Measurements from ENCODE around the gene ACTRT3. TPM values are rescaled to one million over a fixed set of nuclear protein-coding genes. Genes with fewer than 3 reads are reported as not detected.

ACTRT3 gene
- total and polyA plus RNA-seq, 2 donors (not counting 3 experiments of a cell fraction or from before 2014, with no cell fraction given) = 2.6 to 3.3 TPM

- no peaks in the 10 kb centered on the region for H3K9me1 ChIP-seq (replicated peaks; ENCODE audit: control insufficient read depth, extremely low read depth, insufficient read depth, low read length)
- peaks cover 3 to 25% of the 10 kb centered on the region in 2 experiments for H3K36me3 ChIP-seq (ENCODE audit: control insufficient read depth in 2 of 2, extremely low read depth in 1 of 2, insufficient read depth in 2 of 2, low read length in 2 of 2)
- TF ChIP-seq POLR2AphosphoS5 (IDR thresholded peaks at IDR 0.05; ENCODE audit: insufficient read depth, low read depth, low read length) (no peak), FOS (IDR thresholded peaks at IDR 0.05; ENCODE audit: borderline replicate concordance, insufficient read depth, low read length) (no peak), CTCF (IDR thresholded peaks at IDR 0.05; ENCODE audit: extremely low read depth in 1 of 2, insufficient read depth in 1 of 2, low read depth in 1 of 2, low read length in 2 of 2) (no peak), EZH2 (IDR thresholded peaks at IDR 0.05; ENCODE audit: borderline replicate concordance, low read depth, low read length, severe bottlenecking) (no peak)
- H3K9me3 ChIP-seq (replicated peaks; ENCODE audit: control insufficient read depth, insufficient read depth, low read length) = no peaks in the 10 kb centered on the region
- intact Hi-C loops (cut with micrococcal nuclease) = no loop called here
- peaks cover 24% of the 10 kb centered on the region for H3K79me2 ChIP-seq (ENCODE audit: control insufficient read depth, insufficient read depth, low read length)
- dilution Hi-C loops (cut with MboI; ENCODE audit: extremely low pct_ligation_motif_present, low sequenced_read_pairs) = no loop called here
- FAIRE-seq (no peak), DNase-seq (ENCODE audit: low read depth, low spot score) (no peak)
- CTCF ChIA-PET = no interaction called here
- no peak overlapping the region for H3K4me2 ChIP-seq (ENCODE audit: insufficient read depth, low read length)
- no peak overlapping the region for H3K4me3 ChIP-seq (replicated peaks in 1 of 3; ENCODE audit: insufficient read depth in 1 of 3, low read depth in 1 of 3, low read length in 3 of 3)
- no peak overlapping the region for H3K9ac ChIP-seq (replicated peaks; ENCODE audit: extremely low read depth, insufficient read depth, low read length)
- no peaks in the 10 kb centered on the region for H3K4me1 ChIP-seq (ENCODE audit: control insufficient read depth, extremely low read depth, insufficient read depth, low read length)
- H3K27me3 ChIP-seq (ENCODE audit: control insufficient read depth in 2 of 2, insufficient read depth in 2 of 2, low read length in 2 of 2) = no peaks in the 10 kb centered on the region
- no peak overlapping the region for H2AFZ ChIP-seq (ENCODE audit: low read depth, low read length)
- no peak overlapping the region for H3K27ac ChIP-seq (ENCODE audit: insufficient read depth, low read depth, low read length)
- H4K20me1 ChIP-seq (replicated peaks; ENCODE audit: control insufficient read depth, extremely low read depth, insufficient read depth, low read length) = peaks cover 2% of the 10 kb centered on the region
- POLR2A ChIA-PET = no interaction called here
- no TSS peak for BruUV-seq (replicated peaks)
These were observed 11.4 kb upstream of the ACTRT3 start for GRCh38 chr3:169780742-169781141.

GRCh38 chr3:169777822-169778221, 8.5 kb upstream of the ACTRT3 start:
- Histone ChIP-seq H3K9me3 (replicated peaks; ENCODE audit: control insufficient read depth, insufficient read depth, low read length) (no peaks in the 10 kb centered on the region), H3K4me2 (ENCODE audit: insufficient read depth, low read length) (no peak overlapping the region), H3K79me2 (ENCODE audit: control insufficient read depth, insufficient read depth, low read length) (peaks cover 47% of the 10 kb centered on the region), H3K9me1 (replicated peaks; ENCODE audit: control insufficient read depth, extremely low read depth, insufficient read depth, low read length) (no peaks in the 10 kb centered on the region), H3K4me1 (ENCODE audit: control insufficient read depth, extremely low read depth, insufficient read depth, low read length) (peaks cover 13% of the 10 kb centered on the region), H4K20me1 (replicated peaks; ENCODE audit: control insufficient read depth, extremely low read depth, insufficient read depth, low read length) (peaks cover 2% of the 10 kb centered on the region), H3K9ac (replicated peaks; ENCODE audit: extremely low read depth, insufficient read depth, low read length) (no peak overlapping the region), H3K27ac (ENCODE audit: insufficient read depth, low read depth, low read length) (no peak overlapping the region), H3K4me3 (replicated peaks in 1 of 3; ENCODE audit: insufficient read depth in 1 of 3, low read depth in 1 of 3, low read length in 3 of 3) (no peak overlapping the region), H3K27me3 (ENCODE audit: control insufficient read depth in 2 of 2, insufficient read depth in 2 of 2, low read length in 2 of 2) (no peaks in the 10 kb centered on the region), H2AFZ (ENCODE audit: low read depth, low read length) (no peak overlapping the region), H3K36me3 (ENCODE audit: control insufficient read depth in 2 of 2, extremely low read depth in 1 of 2, insufficient read depth in 2 of 2, low read length in 2 of 2) (peaks cover 3 to 26% of the 10 kb centered on the region in 2 experiments)
- intact Hi-C loops (cut with micrococcal nuclease) (no loop called here), dilution Hi-C loops (cut with MboI; ENCODE audit: extremely low pct_ligation_motif_present, low sequenced_read_pairs) (no loop called here)
- POLR2A ChIA-PET = no interaction called here
- DNase-seq (ENCODE audit: low read depth, low spot score) (no peak), FAIRE-seq (no peak)
- BruUV-seq (replicated peaks) = no TSS peak
- CTCF ChIA-PET = no interaction called here
- TF ChIP-seq FOS (IDR thresholded peaks at IDR 0.05; ENCODE audit: borderline replicate concordance, insufficient read depth, low read length) = no peak
- no peak for TF ChIP-seq JUN (IDR thresholded peaks at IDR 0.05; ENCODE audit: borderline replicate concordance, insufficient read depth, insufficient read length, low read depth)
- no peak for TF ChIP-seq MAX (IDR thresholded peaks at IDR 0.05; ENCODE audit: insufficient read depth, insufficient read length)
- no peak for TF ChIP-seq CTCF (IDR thresholded peaks at IDR 0.05; ENCODE audit: extremely low read depth in 1 of 2, insufficient read depth in 1 of 2, low read depth in 1 of 2, low read length in 2 of 2)
- no peak for TF ChIP-seq POLR2AphosphoS5 (IDR thresholded peaks at IDR 0.05; ENCODE audit: insufficient read depth, low read depth, low read length)
- TF ChIP-seq EZH2 (IDR thresholded peaks at IDR 0.05; ENCODE audit: borderline replicate concordance, low read depth, low read length, severe bottlenecking) = no peak
- no peak for TF ChIP-seq MYC (IDR thresholded peaks at IDR 0.05; ENCODE audit: low read depth, low read length)
- no peak for TF ChIP-seq GATA2 (IDR thresholded peaks at IDR 0.05; ENCODE audit: insufficient read depth, insufficient read length, low read depth, low read length)
- no peak for TF ChIP-seq POLR2A (IDR thresholded peaks at IDR 0.05; ENCODE audit: low read depth, low read length)
